ENCODE results near the gene EPHA10.

DNA sequence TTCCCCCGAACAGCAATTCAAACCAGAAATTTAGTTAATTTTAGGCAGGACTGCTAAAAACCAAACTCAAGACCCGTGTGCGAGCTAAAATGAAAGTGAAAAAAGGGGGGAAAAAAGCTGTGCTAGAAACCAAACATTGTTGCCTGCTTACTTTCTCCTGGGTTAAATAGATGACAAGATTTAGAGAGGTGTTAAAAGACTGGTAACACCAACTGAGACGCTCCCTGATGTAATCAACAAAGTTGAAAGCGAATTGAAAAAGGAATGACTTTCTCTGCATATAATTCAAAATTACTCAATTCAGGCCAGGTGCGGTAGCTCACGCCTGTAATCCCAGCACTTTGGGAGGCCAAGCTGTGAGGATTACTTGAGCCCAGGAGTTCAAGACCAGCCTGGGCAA is 65.8 kb downstream of the EPHA10 start:
- no peak for TF ChIP-seq ZNF8 (CRISPR knock-in tag; IDR thresholded peaks at IDR 0.05)
- TF ChIP-seq CSDC2 (CRISPR knock-in tag; IDR thresholded peaks at IDR 0.05): no peak
- TF ChIP-seq ZC3H10 (CRISPR knock-in tag; IDR thresholded peaks at IDR 0.05): no peak
- no peak for TF ChIP-seq ZFP30 (CRISPR knock-in tag; IDR thresholded peaks at IDR 0.05)
